Activated naive CD4-positive, alpha-beta T cell treated with anti-CD3 and anti-CD28 coated beads, Interleukin-2, amount 10 ng/mL, durations not matched to agents 7 days and 5 days (primary cell): ENCODE measurements around the gene MAL.
"Not testable (repeated sequence)": the region's sequence is repeated elsewhere in the genome, so short reads cannot be mapped to it uniquely, and the experiment has no call there.

Experiments
- CTCF ChIA-PET: fragments of 350-600 bp; sonication (Branson Sonifier 250); formaldehyde crosslinking; loops from one replicate; lab custom pipeline; 2021; ENCODE audit warnings: antibody characterized with exemption; lab: Charles Lee
- DNase-seq: peaks from one replicate; pipeline ENCODE4 v3.0.0-alpha.2; 2020
- H3K27ac Mint-ChIP-seq: one replicate; pipeline ENCODE4 v1.8.0; 2021; ENCODE audit warnings: mild to moderate bottlenecking, moderate library complexity, mixed read lengths
- H3K27me3 Mint-ChIP-seq: one replicate; pipeline ENCODE4 v1.8.0; 2021; ENCODE audit warnings: mild to moderate bottlenecking, mixed read lengths
- H3K36me3 Mint-ChIP-seq: one replicate; pipeline ENCODE4 v1.8.0; 2021; ENCODE audit warnings: mixed read lengths
- H3K4me1 Mint-ChIP-seq: one replicate; pipeline ENCODE4 v1.8.0; 2021; ENCODE audit warnings: mixed read lengths
- H3K4me3 Mint-ChIP-seq: one replicate; pipeline ENCODE4 v1.8.0; 2021; ENCODE audit warnings: mild to moderate bottlenecking, moderate library complexity, mixed read lengths
- H3K9me3 Mint-ChIP-seq: one replicate; pipeline ENCODE4 v1.8.0; 2021; ENCODE audit warnings: mixed read lengths

Gene MAL

GRCh38 chr2:95086017-95086416, 60.5 kb downstream of the MAL start:
- no peak for DNase-seq
- no peak overlapping the region for H3K27ac Mint-ChIP-seq
- no peaks in the 10 kb centered on the region for H3K27me3 Mint-ChIP-seq
- peaks cover 37% of the 10 kb centered on the region for H3K36me3 Mint-ChIP-seq
- CTCF ChIA-PET = no interaction called here
- H3K4me1 Mint-ChIP-seq = no peaks in the 10 kb centered on the region
- H3K4me3 Mint-ChIP-seq = no peak overlapping the region
- no peaks in the 10 kb centered on the region for H3K9me3 Mint-ChIP-seq

- H3K4me1 Mint-ChIP-seq = no peaks in the 10 kb centered on the region
- no peak overlapping the region for H3K27ac Mint-ChIP-seq
- H3K9me3 Mint-ChIP-seq = no peaks in the 10 kb centered on the region
- no peak for DNase-seq
- peaks cover 50% of the 10 kb centered on the region for H3K36me3 Mint-ChIP-seq
- H3K4me3 Mint-ChIP-seq = no peak overlapping the region
- H3K27me3 Mint-ChIP-seq = no peaks in the 10 kb centered on the region
- CTCF ChIA-PET = no interaction called here
Observed at GRCh38 chr2:95087379-95087778, 61.9 kb downstream of the MAL start.

GRCh38 chr2:95091885-95092555, 66.5 kb downstream of the MAL start:
- Mint-ChIP-seq H3K9me3 (no peaks in the 10 kb centered on the region), H3K4me3 (no peak overlapping the region), H3K36me3 (peaks cover 63% of the 10 kb centered on the region), H3K27ac (no peak overlapping the region), H3K4me1 (peaks cover 13% of the 10 kb centered on the region), H3K27me3 (no peaks in the 10 kb centered on the region)
- CTCF ChIA-PET = interaction anchor here (1.2 to 1.9 kb wide), 5 partner anchors 15 to 106 kb away, joined by 3 to 7 read pairs (median 3); no protein-coding TSS in a partner anchor
- DNase-seq = no peak

- H3K27me3 Mint-ChIP-seq, DNase-seq, CTCF ChIA-PET, H3K4me3 Mint-ChIP-seq, H3K9me3 Mint-ChIP-seq: not testable (repeated sequence)
- Mint-ChIP-seq H3K36me3 (peaks cover 75% of the 10 kb centered on the region), H3K27ac (peak overlapping the region; percentile 37), H3K4me1 (peaks cover 13% of the 10 kb centered on the region)
Observed at GRCh38 chr2:95098273-95098672, 72.8 kb downstream of the MAL start.

GRCh38 chr2:95099910-95100309, 74.4 kb downstream of the MAL start:
- peaks cover 70% of the 10 kb centered on the region for H3K36me3 Mint-ChIP-seq
- H3K4me3 Mint-ChIP-seq = no peak overlapping the region
- H3K27ac Mint-ChIP-seq = no peak overlapping the region
- H3K9me3 Mint-ChIP-seq = peaks cover 5% of the 10 kb centered on the region
- no peak for DNase-seq
- no peaks in the 10 kb centered on the region for H3K27me3 Mint-ChIP-seq
- CTCF ChIA-PET = interaction anchor here (0.7 kb wide), 1 partner anchor 77 kb away, joined by 3 read pairs; no protein-coding TSS in a partner anchor
- H3K4me1 Mint-ChIP-seq = peaks cover 9% of the 10 kb centered on the region
